SH-SY5Y (cell line): ENCODE measurements around the gene IBA57.

ENCODE experiments used
- GATA2 ChIP-seq: IDR thresholded peaks from 2 replicates; pipeline ENCODE4 v1.6.1; 2011; ENCODE audit warnings: mild to moderate bottlenecking, low read depth, low read length
- GATA3 ChIP-seq: IDR thresholded peaks from 2 replicates; pipeline ENCODE4 v1.6.1; 2011; ENCODE audit warnings: low read depth, mild to moderate bottlenecking, low read length, moderate library complexity

IBA57 gene

GRCh38 chr1:228219962-228220780 lies 54.6 kb downstream of the IBA57 start:
- no peak for TF ChIP-seq GATA2
- no peak for TF ChIP-seq GATA3

DNA sequence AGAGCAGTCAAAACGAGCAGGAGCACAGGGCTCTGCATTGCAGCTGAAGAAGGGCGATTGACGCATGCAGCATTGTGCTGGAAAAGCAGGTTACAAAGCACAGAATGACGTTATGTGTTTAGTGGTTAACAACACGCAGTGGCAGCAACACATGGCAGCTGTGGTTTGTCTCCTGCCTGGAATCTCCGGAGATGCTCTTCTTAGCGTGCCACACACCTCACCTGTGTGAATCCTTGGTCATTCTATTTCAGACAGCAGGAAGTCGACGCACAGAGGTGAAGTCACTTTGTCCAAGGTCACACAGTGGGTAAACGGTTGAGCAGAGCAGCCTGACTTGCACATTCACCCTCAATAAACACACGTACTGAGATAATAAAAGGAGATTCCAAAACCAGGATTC lies 56.9 kb downstream of the IBA57 start:
- no peak for TF ChIP-seq GATA2
- TF ChIP-seq GATA3 = no peak

DNA sequence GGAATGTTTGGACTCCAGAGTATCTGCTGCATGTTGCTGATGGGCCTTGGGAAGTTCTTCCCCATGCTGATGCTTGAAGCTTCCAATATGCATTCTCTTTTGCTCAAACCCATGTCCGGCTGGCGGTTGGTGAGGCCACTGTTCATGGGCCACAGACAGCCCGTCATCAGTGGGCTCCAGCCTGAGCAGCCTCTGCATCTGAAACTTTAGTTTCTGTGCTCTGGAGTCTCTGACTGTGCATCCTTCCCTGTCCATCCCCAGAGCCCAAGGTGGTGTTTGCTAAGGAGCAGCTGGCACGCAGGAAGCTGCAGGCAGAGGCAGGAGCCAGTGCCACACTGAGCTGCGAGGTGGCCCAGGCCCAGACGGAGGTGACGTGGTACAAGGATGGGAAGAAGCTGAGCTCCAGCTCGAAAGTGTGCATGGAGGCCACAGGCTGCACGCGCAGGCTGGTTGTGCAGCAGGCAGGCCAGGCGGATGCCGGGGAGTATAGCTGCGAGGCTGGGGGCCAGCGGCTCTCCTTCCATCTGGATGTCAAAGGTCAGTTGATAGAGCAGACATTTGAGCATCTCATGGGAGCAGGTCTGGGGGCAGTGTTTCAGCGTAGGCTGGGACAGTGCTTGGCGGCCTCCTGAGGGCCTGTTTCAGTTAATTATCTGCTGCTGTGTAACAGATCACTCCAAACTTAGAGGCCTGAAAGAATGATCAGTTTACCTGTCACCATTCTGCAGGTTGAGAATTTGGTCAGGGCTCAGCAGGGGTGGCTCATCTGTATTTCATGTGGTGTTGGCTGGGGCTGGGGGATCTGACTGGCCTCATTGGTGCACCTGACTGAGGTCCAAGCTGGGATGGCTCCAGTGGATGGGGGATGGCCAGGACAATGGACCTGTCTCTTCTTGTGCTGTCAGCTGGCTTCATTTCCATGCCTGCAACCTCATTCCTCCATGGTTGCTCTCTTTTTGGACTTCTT lies 58.9 kb downstream of the IBA57 start:
- no peak for TF ChIP-seq GATA2
- TF ChIP-seq GATA3 = no peak

GRCh38 chr1:228225165-228225710 lies 59.6 kb downstream of the IBA57 start:
- no peak for TF ChIP-seq GATA2
- TF ChIP-seq GATA3 = no peak

GRCh38 chr1:228225740-228226139 lies 60.1 kb downstream of the IBA57 start:
- TF ChIP-seq GATA3 (no peak), GATA2 (no peak)

- TF ChIP-seq GATA2 (no peak), GATA3 (no peak)
Observed at GRCh38 chr1:228226141-228226874, 60.7 kb downstream of the IBA57 start.

DNA sequence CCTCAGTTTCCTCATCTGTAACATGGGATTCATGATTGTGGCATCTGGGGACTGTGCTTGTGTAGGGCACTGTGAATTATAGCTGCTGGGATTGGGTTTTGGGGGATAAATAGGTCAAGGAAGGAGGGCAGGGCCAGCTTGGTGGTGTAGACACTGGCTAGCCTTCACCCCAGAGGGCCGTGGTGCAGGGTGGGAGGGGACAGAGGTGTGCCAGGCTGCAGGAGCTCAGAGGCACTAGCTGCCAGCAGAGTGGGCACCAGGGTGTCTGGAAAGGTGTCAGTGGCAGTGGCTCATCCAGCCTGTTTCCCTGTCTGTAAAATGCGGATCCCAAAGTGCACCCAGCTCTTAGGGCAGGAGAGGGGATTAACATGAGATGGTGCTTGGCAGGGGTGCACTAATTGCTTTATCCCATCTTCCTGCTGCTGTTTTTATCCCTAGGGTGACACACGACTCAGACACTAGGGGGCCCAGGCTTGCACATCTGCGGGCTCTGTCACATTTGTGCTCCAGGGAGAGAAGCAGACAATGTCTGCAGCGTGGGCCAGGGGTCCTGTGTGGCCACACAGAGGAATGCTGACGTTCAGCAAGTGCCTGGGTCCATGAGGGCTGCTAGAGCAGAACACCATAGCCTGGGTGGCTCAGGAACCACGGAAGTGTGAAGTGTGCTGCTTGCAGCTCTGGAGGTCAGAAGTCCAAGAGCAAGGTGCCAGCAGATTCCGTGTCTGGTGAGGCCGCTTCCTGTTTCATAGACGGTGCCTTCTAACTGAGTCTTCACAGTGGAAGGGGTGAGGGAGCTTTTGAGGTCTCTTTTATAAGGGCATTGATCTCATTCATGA lies 61.6 kb downstream of the IBA57 start:
- no peak for TF ChIP-seq GATA3
- TF ChIP-seq GATA2 = no peak

DNA sequence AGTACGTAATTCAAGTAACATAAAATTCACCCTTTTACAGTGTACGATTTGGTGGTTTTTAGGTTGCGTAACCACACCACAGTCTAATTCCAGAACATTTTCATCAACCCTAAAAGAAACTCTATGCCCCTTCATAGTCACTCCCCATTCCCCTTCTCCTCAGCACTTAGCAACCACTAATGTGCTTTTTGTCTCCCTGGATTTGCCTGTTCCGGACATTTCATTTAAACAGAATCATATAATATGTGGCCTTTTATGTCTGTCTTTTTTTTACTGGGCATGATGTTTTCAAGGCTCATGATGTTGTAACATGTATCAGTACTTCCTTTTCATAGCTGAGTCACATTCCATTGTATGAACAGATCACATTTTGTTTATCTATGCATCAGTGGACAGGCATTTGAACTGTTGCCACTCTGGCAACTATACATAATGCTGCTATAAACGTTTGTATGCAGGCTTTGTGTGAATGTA lies 63.0 kb downstream of the IBA57 start:
- no peak for TF ChIP-seq GATA2
- TF ChIP-seq GATA3 = no peak

DNA sequence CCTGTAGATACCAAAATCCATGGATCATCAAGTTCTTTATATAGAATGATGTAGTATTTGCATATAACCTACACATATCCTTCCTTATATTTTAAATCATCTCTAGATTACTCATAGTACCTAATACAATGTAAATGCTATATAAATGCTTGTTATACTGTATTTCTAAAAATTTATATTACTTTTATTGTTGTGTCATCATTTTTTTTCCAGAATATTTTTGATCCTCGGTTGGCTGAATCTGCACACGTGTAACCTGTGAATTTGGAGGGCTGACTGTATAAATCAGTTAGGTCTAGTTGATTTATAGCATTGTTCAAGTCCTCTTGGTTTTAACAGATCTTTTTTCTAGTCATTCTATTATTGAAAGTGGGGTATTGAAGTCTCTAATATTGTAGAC lies 65.6 kb downstream of the IBA57 start:
- TF ChIP-seq GATA2 = no peak
- no peak for TF ChIP-seq GATA3
